Ecto neural progenitor cell (in vitro differentiated cells): Measurements from ENCODE around the gene PCNX2.

Experiments used
- DNase-seq: peaks from one replicate; pipeline ENCODE4 v3.0.0-alpha.2; 2018; ENCODE audit warnings: low spot score

The PCNX2 gene

GRCh38 chr1:233315718-233316301 lies 20.3 kb upstream of the PCNX2 start:
- no peak for DNase-seq

GRCh38 chr1:233313434-233314155 lies 18.1 kb upstream of the PCNX2 start:
- DNase-seq: no peak

DNA sequence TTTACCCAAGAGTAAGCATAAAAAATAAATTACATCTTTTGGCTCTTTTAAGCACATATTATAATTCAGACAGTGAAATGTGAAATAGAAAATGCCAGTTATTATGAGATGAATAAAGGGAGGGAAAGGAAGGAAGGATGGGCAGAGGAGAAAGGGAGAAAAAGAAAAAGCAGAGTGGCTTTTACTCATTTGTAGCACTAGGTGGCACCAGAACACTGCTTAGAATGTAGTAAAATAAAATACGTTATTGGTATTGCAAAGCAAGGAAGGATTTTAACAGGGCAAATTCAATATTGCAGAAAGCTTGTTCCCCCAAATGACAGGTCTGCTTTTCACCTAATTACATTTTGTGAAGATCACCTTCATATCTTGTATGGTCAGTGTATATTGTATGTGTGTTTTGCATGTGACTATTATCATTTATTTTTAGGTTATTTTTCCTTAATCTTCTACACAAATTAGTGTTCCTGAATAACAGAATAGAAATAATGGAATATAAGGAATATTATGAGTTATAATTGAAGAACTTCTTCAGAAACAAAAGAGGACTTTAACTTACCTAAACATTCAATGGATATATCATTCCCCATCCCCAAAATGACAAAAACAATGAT lies 9.1 kb upstream of the PCNX2 start:
- DNase-seq: no peak

- no peak for DNase-seq
Observed at GRCh38 chr1:233300326-233300725, 4.8 kb upstream of the PCNX2 start.

DNA sequence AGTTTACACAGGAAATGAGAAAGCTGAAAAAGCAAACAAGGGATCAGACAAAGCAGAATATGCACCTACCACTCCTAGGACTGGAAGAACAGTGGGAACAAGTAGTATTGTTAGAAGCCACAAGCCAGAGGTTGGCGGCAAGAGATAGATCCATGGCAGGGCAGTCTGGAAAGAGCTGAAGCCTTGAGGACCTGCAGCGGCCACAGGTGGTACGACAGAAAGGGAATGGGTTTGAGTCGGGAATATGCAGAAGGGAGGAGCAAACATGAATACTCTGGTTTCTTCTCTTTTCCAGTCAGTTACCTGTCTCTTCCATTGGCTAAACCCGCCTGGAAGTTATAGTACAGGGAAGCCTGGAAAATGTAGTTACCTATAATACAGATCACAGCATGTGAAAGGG lies 3.9 kb upstream of the PCNX2 start:
- DNase-seq: no peak

DNA sequence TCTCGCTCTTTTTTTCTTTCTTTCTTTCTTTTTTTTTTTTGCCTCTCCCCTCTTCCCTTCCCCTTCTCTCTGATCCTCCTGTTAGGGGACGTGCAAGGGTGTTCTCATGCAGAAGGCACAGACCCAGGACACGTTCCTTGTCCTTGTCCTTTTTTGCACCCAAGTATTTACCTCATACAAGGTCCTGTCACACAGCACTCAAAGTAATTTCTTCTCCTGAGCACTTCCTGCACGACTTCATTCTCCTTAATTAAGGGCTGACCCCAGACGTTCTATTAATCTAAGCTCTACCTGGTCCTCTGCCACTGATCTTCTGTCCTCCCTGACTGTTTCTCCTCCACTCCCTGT lies 424 bp upstream of the PCNX2 start:
- DNase-seq: no peak

DNA sequence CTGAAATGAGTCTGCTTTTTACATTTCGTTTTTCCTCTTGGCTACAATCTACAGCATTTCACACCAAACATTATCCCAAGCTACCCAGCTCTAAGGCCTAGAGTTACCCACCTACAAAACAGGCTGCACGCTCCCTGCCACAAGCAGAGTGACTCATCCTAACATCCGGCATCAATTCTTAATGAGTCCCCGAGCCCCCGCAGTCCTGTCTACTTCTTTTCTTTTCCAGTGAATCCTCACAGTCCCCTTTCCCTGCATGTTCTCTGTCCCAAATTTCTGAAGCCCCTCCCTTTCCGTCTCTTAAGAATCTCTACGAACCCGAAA lies 650 bp downstream of the PCNX2 start:
- DNase-seq: no peak

GRCh38 chr1:233293556-233294446 lies 1.7 kb downstream of the PCNX2 start:
- DNase-seq: no peak

DNA sequence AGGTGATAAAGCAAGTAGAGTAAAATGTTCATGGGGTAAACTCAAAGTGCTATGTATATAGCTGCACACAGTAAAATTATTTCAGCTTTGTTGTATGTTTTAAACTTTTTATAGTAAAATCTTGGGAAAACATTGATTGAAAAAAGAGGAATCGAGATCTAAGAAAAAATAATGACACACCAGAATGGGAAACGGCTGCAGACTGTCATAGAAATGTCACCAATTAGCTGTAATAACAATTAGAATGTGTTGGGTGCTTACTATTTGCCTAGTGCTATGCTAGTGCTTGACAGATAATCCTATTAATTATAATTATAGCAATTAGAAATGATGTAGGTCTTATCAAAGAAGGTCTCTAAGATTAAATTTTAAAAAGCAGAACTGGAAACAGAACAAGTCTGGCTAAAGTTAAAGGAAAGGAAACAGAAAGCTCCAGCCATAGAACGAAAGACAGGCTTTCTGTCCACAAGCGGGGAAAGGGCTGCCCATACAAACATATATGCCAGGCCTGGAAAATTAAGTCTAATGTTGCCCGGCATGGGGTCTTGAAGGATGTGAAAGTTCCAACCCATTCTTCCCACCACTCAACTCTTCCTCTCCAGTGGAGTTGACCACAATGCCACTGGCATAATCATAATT lies 5.0 kb downstream of the PCNX2 start:
- no peak for DNase-seq

DNA sequence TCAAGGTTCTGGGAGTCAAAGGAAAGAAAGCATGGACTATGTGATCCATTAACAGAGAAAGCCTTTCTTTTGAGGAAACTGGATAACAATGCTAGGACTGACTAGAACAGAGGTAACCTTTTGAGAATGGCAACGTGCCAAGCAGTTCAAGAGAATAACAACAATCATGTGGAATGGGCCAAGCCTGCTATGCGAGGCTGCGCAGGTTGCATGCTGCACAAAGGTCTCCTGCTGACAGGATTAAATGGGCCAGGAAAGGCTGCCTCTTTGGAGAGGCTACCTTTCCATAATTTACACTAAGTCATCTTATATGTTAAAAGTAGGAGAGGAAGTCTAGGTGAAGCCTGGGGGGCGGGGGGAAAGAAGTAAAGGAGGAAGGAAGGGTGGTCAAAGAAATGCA lies 5.8 kb downstream of the PCNX2 start:
- no peak for DNase-seq

DNA sequence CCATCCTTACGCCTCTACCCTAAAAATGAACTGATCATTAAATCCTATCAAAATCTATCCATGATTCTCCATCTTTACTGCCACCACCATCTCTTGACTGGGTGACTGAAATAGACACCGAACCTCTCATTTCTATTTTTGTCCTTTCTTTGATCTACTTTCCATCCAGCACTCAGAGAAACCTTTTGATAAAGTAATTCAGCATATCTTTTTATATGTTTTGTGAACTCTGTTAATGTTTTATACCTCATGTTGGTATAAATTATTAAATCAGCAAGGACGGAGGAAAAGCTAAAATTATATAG lies 13.0 kb downstream of the PCNX2 start:
- DNase-seq: no peak

GRCh38 chr1:233281711-233282581 lies 13.6 kb downstream of the PCNX2 start:
- DNase-seq: no peak

DNA sequence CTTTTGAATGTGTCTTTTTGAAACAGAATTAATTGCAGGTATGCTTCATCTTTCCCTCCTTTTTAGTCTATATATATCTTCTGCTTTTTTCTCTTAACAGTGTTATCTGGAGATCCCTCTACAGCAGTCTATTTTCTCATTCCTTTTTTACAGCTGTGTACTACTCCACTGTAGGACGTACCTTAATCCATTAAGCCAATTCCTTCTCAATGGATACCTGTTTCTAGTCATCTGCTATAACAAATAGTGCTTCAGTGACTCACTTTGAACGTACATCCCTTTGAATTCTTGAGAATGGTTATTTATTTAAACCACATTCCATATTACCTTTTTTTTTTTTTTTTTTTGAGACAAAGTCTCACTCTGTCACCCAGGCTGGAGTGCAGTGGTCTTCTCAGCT lies 15.6 kb downstream of the PCNX2 start:
- DNase-seq: no peak

DNA sequence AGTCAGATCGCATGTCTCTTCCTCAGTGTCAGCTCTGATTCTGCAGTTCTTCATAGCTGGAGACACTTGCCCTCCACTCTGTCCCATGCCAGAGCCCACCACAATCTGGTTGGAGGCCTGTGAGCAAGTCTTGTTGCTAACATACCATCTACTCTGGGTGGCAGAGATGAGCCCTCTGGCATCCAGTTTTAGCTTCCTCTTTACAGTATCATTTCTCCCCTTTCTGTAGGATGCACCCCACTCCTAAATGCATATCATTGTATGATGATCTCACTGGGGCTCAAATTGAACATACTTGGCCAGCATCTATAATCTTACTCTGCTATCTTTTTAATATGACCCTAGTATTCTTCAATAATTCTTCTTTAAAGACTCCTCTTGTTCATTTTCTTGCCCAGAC lies 16.9 kb downstream of the PCNX2 start:
- no peak for DNase-seq

DNA sequence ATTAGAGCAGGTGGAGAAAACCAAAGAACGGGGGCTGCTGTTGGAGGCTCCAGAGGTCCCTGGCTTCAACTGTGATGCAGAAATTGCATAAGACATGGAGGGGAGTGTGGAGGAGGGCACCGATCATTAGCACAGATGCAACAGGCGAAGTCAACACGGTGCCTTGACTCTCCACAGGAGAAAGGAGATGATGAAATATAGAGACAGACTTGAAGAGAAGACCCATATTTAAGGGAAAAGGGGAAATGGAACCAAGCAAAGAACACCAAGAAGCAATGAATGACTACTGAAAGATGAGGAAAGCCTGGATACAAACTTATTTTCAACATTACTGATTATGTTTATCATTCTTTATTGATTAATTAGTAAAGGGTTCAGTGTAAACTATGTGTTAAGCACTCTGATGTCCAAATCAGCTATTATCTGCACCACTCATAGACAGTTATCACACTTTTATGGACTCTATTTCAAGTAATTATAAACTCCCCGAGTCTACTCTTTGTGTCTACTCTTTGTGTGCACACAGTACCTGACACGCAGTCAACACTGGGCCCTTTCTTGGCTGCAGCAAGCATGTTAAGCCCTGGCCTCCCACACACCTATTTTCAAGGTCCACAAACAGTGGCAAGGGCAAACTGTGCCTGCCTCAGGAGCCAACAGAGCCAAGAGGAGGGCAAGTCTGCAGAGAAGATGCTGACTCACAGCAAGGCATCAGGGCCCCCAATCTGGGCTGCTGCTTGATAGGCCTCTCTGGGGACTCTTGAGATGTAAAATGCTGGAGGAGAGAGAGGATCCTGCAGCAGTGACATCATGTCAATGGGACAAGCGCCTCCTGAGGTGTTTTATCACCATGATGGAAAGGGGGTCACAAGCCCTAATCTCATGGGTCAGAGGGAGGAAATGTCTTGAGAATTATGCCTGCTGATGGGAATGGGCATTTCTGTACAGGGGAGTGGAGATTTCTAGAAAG lies 17.6 kb downstream of the PCNX2 start:
- no peak for DNase-seq

DNA sequence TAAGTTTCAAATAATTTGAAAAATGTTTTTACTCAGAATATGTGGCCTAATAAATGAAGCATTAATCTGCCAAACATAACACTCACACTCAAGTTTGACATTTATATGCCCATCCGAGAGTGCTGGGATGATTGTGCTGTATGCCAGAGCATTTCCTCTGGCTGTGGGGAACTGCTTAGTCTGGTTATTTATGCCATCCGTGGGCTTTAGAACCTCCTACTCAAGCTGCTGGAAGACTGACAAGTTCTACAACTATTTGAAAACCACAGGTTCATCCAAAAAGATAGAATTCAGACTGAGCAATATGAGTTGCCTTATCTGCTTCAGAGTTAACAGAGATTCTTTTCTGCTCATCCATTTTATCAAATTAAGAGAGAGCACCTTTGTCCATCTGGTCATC lies 25.9 kb downstream of the PCNX2 start:
- no peak for DNase-seq

DNA sequence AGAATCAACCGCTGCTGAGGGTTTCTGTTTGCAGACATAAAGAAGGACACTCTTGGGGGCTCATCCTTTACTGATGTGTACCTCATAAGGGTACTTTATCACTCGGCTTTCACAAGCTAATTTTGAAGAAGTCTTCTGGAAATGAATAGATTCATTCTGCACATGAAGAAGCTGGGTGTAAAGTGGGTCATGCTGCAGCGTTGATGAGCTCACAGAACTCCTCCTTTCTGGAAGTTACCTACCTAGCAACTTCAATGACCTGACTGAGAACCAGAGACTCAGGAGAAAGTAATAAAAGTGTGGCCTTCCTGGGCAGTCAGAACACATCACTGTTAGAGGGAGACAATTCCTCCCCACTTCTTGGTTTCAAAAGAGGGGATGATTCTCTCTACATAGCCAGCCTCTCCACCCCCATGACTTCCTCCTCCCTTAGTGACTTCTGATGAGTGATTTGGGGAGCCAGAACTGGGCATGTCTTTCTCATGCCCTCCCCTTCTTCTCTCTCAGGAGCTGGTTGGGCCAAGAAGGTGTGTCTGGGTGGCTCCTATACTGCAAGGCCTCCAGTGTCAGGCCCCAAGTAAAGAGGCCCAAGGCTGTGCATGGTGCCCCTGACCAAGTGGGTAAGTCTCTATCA lies 27.0 kb downstream of the PCNX2 start:
- no peak for DNase-seq

DNA sequence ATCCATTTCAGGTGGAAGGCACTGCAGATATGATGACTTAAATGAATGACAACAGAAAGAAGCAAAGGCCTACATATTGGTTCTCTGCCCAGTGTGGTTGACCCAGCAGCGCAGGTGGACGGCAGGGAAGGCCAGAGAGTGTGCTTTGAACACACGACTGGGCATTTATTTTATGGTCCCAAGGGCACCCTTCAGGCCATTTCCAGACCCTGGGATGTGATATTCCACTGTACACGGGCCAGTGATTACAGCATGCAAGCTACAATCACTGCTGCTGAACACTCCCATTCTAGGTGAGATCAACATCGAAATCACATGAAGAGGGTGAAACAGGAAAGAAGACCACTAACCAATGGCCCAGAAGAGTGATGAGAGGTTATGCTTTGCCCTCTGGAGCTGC lies 33.8 kb downstream of the PCNX2 start:
- no peak for DNase-seq

DNA sequence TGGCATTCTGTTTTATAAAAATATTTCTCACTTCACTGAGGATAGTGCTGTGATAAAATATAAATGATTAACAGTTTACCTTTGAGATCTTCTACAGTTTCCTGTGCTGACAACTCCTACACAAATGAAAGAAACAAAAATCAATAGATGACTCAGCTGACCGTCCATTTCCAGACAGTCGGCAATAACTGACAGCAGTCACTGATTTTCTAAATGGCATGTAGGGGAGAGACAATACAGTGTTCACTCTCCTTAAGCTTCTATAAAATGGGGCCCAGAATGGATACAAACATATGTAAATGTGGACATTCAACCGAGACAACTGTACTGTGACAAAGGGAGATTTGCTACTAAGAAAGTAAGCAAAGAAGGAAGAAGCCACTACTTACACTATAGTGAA lies 34.3 kb downstream of the PCNX2 start:
- no peak for DNase-seq

GRCh38 chr1:233257786-233258185 lies 37.7 kb downstream of the PCNX2 start:
- no peak for DNase-seq
